DMS79 treated with DMSO at 0.1 percent for 48 hours (cell line): ENCODE results near the gene ETV3L.

Experiments
- DNase-seq: peaks from one replicate; lab custom pipeline; 2025; lab: John Stamatoyannopoulos, UW

Gene ETV3L

DNA sequence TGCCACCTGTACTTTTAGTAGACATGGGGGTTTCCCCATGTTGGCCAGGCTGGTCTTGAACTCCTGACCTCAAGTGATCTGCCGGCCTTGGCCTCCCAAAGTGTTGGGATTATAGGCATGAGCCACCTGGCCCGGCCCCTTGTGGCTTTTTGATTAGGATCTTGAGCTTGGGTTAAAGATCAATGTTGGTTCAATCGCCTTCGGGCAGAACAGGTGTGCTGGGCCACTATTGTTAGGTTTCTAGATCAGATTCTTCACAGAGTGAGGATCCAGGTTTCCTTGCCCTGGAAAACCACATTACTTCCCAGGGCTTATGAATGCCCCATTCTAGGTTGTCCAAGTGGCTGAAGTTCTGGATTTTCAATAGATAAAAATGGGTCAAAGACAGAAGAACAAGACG is 32.5 kb upstream of the ETV3L start:
- DNase-seq: no peak

DNA sequence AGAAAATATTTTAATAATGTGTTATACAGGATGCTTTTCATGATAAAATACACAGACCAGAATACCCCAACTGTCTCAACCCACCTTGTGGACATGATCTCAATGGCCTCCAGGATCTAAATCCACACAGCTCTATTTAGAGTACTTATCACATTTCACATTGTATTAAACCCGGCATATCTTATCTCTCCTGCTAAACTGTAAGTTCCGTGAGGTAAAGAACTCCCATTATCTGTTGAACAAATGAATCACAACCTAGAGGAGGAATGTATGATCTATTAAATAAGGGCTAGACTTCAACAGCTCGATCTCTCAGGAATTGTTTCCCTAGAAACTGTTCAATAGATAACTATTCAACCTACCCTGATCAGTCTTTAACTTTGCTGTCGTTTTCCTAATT is 31.7 kb upstream of the ETV3L start:
- no peak for DNase-seq

DNA sequence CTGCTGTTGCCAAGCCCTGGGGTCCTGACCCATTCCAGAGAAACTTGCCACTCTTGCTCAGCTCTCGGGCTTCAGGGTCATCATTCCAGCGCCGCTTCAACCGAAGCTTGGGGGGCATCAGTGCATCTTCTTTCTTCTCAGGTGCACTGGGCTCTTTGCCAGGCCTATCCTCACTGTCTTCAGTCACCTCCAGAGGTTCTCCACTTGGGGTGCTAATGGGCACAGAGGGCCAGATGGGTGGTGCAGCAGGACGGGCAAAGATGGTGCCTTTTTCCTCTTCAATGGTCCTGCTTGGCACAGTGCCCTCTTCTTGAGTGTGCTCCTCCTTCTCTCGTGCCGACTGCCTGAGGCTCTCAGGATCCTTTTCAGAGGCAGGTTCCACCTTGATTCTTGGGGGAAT is 25.2 kb upstream of the ETV3L start:
- peak; percentile 68 for DNase-seq

DNA sequence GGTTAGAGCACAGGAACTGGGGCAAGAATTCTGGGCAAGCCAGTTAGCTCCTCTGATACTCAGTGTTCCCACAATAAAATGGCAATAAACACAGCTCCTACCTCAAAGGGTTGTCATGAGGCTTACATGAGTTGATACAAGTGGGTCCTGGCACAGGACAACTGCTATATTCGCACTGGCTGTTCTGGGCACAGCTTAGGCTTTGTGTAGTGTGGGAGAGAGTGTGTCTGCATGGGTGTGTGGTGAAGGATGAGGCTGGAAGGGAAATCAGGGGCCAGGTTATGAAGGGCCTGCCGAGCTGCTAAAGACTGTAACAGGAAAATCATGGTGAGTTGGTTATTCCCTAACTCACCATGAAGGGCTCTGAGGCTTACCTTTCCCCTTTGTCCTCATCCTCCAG is 19.8 kb upstream of the ETV3L start:
- no peak for DNase-seq

DNA sequence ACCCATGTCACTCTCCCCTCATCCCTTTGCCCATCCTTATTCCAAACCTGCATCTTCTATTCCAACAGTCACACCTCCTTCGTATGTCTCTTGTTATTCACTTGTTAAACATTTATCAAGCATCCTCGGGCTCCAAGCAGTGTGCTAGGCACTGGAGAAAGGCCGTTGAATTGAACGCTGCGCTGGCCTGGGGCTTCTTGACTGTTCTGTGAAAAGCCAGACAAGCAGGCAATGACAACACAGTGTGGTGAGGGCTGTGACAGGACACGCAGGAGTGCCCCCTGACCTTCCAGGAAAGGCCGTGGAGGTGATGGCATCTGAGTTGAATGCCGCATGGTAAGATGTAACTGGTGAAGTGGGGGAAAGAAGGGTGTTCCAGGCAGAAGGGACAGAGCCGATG is 19.4 kb upstream of the ETV3L start:
- no peak for DNase-seq

DNA sequence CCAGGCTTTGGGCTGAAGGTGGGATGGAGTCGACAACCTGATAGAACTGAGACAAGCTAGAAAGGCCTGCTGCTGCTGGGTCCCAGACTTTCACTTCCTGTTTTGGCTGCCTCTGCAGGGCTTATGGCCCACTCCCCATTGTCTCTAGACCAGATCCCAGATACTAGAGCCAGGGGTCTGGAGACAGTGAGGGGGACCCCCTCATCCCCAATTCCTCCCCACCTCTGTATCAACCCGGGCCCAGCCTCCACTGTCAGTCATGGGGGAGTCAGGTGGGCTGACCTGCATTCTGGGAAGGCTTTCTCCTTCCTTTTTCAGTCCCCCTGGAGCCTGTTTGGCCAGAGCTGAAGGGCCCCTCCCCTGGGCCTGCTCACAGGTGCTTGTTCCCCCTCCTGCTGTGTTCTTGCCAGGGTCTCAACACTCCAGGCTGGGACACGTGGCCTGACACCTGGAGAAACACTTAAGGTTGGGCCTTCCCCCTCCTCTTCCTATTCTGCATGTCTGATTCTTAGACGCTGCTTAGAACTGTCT is 18.0 kb upstream of the ETV3L start:
- peak; percentile 52 for DNase-seq

DNA sequence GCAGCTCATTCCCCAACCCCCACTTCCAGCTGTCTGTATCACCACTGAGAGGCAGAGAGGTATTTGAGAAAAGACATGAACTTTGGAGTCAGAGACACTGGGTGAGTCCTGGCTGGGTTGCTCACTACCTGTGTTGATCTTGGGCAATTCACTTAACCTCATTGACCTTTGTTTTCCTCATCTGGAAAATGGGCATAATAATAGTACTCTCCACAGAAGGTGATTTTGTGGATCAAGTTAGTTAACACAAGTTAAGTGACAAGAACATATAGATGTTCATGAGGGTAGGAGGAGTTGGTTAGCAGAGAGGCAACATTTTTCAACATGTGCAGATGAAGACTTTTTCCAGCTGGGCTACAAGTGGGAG is 17.1 kb upstream of the ETV3L start:
- DNase-seq: no peak

DNA sequence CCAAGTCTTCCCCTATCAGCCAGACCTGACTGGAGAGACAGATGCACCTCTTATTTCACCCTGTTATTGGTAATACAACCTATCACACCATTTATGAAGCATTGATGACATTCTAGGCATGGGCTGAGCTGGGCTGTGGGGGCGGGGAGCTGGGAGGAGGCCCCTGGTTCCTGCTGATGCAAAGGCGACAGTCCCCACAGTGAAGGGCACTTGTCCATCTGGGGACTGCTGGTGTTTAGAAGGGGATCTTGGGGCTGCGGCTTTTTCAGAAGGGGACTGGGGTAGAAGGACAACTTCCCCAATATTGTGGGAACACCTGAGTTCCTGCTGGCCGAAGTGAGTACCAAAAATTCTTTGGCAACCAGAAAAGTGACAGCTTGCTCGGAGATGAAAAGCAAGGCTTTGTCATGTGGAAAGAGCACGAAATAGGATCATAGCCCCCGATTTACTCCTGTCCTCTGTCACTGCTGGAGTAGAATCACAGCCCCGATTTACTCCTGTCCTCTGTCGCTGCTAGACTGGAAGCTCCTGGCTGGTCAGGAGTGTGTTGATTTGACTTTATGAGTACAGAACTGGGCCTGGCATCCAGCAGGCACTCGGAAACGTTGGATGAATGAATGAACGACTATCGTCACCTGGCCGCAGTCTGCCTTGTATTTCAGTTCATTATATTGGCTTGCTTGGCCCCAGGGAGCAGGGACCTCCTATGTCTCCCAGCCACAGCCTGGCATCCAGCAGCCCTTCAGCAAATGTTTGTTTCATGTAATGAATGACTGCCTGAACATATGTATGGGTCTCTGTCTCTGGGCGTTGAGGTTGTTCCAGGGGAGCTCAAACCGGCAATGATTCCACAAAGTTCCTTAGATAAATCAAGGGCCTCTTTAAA is 16.5 kb upstream of the ETV3L start:
- DNase-seq: no peak

DNA sequence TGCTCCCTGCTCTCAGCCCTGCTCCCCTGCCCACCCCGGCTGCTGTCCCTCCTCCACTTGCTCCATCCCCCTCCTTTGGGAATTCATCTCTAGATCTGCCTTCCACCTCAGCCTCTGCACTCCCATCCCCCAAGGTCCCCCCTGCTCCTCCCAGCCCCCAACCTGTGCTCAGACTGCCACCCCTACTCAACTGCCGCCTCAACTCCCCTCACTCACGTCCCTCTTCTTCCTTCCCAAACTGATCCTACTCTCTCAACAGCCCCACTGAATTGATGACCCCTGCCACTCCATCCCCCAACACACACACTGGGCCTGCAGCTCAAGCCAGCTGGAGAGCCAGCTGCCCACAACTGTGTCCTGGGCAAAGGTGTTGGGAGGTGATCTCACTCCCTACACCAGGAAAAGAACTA is 15.8 kb upstream of the ETV3L start:
- DNase-seq: no peak

DNA sequence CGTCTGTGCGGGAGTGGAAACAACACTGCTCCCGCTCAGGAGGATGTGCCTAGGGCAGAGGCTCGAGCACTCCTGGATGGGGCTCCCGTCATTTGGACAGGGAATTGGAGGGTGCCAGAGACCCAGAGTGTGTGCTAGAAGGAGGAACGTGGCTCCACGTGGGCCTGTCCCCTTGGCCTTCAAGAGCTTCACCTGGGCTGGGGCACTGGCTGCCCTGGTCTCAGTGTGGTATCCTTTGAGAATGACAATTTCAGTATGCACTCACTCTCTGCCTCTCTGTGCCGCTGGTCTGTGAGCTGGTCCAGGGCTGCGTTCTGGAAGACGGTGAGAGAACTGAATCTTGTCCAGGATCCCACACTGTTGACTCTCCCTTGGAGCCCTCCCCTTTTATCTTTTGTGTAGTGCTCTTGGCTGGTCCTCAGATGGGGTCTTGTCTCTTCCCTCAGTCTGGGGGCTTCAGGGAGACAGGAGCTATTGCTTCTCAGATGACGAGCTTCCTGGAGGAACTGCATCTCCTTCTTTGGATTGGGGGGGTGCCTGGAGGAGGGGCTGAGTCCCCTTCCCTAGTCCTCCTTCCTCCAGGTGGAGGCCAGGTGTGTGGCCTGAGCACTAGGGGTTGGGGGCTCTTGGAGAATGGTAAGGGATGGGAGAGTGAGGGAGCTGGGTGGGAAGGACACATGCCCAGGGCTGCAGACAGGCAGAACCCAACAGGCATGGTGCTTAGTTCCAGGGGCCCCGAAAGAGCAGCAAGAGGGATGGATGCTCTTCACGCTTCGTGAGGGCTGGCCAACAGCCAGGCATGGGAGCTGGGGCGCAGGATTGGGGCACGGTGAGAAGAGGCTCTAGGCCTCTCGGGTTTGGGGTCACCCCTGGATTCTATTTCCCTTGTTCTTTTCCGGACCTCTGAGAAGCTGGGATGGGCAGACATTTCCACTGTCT is 14.8 kb upstream of the ETV3L start:
- DNase-seq: no peak

DNA sequence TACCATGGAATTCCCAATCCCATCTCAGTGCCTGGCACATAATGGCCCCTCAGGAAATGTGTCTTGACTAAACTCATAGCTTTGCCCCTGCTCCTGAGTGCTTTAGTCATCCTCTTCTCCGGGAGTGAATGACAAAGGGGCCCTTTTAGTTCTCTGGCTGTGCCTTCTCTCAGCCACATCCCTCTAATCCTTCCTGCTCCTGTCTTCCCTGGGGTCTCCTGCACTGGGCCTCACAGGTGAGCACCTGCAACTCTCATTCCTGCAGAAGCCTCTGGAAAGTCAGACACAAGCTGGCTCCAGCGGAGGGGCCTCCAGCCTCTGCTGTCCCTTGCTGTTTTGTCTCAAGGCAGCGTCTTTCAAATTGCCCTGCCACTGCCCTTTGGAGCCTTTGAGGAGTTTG is 14.0 kb upstream of the ETV3L start:
- DNase-seq: no peak

DNA sequence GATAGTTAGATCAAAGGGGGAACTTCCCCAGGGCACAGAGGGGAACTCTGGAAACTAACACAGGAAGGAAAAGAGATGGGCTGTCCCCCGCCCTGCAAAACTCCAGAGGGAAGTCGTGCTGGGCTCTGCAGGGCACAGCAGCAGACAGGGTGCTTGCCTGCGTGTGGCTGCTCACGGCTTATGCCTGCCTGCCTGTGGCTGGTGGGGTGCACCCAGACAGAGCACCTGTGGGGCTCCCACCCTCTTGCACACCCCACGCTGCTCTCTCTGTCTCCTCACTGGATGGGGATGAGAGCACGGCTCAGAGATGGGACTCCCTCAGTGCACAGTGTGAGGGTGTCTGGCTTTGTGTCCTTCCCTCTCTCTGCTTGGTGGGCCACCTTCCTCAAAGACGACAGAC is 13.5 kb upstream of the ETV3L start:
- no peak for DNase-seq

DNA sequence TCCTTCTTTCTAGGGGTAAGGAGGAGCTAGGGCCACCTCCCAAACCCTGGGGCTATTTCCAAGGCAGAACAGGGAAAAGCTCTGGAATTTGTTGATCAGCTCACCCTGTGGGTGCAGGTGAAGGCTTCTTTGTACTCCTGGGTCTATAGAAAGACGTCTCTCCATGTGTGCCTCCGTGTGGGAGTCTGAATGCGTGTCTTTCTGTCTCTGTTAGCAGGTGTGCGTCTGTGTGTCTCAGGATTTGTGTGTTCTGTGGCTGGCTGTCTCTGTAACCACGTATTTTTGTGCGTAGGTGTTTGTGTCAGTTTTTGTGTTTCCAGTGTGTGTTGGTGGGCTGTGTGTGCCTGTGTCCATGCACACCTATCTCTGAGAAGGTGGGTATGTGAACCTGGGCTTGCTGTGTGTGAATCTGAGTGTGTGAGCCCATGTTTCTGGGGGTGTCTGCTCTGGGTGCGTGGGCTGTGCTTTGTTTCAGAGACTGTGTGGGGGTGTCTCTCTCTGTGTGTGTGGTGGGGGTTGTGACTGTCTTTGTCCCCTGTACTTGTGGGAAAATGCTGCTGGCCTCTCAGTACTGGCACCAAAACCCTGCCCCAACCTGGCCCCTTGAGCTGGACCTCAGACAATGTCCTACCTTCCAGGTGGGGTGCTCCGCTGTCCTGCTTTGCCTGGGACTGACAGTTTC is 12.7 kb upstream of the ETV3L start:
- no peak for DNase-seq

DNA sequence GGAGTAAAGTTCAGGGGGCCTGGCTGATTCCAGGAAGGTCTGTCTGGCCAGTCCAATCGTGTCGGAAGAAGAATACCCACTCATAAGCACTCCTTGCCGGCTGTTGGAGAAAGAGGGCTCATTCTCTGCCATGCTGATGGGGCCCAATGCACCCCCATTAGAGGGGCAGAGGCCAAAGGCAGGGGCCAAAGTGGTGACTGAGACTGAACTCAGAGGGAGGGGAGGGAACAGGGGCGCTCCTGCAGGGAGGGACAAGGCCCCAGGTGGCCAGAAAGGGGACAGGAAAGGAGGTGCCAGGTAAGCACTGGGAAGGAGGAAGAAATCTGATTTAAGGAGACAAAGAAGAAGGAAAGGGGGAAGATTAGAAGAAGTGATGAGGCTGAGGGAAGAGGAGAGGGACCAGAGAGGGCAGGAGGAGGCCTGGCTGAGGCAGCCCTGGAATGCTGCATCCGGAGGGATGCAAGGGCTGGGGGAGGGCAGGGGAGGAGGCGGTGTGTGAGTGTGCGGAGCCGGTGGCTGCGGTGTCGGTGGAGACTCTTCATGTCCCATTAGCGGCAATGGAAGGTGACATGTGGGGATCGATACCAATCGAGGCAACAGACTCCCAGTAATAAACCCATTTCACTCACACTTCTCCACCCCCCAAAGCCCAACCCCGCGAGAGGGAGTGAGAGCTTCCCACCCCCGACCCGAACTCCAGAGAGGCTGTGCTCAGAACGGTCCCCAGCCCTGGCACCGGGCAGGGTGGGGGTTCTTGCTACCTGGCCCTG is 12.0 kb upstream of the ETV3L start:
- no peak for DNase-seq

DNA sequence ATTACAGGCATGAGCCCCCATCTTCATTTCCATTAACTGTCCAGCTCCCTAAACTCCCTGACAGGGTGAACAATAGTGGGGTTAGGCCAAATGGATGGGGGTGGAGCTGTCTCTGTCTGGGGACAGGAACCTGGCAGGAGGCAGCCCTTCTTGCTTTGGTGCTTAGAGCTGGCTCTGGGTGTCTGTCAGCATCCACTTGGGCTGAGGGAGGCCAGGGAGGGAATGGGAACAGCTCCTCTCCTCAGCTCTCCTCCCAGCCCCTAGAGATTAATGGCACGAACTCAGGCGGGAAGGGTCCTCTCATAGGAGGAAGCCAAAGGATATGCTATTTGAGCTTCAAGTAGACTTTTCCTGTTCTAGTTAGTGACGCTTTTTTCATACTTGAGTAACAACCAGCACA is 11.1 kb upstream of the ETV3L start:
- peak; percentile 64 for DNase-seq

DNA sequence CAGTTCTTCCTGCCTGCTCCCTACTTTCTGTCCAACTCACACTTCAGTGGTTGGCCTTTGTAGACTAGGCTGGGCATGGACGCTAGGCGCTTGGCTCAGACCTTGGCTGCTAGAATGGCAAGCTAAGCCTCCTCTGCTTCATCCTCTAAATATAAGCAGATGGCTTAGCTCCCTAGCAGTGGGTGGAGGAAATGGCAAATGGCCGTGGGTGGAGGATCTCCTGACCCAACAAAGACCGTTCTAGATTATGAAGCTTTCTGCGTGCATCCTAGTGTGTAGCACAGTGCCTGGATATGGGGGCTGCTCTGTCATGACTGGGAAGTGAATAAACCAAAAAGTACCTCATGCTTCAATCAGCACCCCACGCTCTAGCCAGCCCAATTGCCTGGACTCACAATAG is 10.4 kb upstream of the ETV3L start:
- no peak for DNase-seq

DNA sequence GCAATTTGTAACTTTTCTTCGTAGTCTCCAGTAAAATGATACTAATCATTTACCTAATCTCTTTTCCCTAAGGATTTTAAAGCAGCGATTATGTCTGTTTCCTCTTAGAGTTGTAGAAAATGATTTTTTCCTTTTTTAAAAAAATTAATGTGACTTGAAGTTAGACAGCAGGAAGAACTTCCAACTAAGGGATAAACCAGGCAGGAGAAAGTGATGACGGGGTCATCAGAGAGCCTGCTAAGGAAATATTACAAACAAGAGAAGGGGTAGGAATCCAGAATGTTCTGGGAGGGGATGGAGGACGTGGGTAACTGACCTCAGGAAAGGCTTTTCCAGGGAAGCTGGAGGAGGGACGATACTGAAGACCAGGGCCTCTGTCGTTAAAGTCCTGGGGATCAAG is 8.8 kb upstream of the ETV3L start:
- no peak for DNase-seq

DNA sequence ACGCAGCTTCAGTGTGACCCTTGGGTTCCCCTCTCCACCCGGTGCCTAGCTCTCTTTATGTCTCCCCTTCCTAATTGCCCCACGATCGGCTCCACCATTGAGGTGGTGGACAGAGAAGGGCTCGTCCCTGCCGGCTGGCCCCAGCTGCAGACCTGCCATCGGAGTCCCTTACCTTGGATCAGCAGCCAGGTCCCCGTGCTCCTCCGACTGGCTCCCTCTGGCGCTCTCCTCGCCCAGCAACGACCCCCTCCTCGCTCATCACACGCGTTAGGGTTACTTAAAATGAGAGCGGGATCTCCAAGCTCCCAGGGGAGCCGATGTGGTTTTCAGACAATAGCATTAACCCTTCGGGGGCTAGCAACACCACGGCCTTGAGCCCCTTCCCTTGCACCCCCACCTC is 8.1 kb upstream of the ETV3L start:
- no peak for DNase-seq

DNA sequence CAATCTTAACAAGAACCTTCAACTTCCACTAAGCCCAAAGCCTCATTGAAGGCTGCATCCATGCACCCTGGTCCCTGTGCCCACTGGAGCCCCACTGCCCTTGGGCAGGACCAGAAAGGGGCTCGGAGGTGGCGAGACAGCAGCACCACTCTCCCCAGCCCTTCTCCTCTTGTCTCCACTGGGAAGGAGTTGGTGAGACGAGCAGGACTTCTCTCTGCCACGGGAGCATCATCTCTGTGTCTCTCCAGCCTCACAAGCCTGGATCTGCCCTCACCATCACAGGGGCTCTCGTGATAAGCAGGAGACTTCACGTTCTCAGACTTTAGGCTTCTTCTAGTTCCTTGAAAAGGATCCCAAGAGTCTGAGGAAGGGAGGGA is 7.2 kb upstream of the ETV3L start:
- no peak for DNase-seq

DNA sequence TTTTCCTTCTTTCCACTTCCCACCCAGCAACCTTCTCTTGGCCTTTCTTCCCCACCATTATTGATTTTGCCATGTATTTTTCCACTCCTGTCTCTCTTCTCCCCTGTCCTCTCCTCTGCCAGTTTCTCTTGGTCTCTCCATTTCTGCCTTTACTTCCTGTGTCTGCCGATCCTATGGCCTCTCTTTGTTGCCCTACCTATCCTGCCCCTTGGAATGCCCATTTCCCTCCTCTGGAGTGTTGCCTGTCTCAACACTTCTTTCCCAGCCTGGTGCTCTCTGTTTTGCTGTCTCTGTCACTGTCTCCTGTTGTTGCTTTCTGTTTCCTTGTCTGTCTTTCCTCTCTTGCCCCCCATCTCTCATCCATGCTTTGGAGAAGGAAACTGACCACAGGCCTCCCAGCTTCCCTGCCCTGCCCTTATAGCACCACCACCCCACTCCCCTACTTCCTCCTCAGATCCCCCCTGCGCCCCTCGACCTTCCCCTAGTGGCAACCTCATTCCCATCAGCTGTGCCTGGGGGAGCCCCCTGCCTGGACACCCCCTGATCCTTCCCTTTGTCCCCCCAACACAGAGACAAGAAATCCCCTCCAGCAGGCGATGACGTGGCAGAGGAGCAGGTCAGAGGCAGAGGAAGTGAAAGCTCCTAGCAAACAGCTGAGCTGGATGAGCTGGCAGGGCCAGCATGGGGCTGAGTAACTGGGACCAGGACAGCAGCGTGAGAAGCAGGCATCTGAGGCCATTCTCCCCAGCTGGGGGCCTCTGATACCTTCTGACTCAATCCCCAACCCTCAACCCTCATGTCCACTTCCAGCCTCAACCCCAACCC is 6.6 kb upstream of the ETV3L start:
- no peak for DNase-seq
